Suprapubic skin (tissue), 4 donors: Measurements from ENCODE around the gene CDK5R1.

Experiments
- EP300 ChIP-seq: sonication (generic); formaldehyde crosslinking; IDR thresholded peaks from one replicate; pipeline ENCODE4 v1.6.1; 2017; ENCODE audit warnings: antibody characterized with exemption
- POLR2A ChIP-seq, 2 donors: fragments of 450-650 bp; IDR thresholded peaks; one replicate each; pipeline ENCODE4 v1.6.1; 2017; ENCODE audit warnings: antibody characterized with exemption in 2 of 2, mild to moderate bottlenecking in 2 of 2, moderate library complexity in 2 of 2
- POLR2AphosphoS5 ChIP-seq, 3 donors: sonication (generic); formaldehyde crosslinking; IDR thresholded peaks; one replicate each; pipeline ENCODE4 v1.6.1; 2017; ENCODE audit warnings: antibody characterized with exemption in 3 of 3
- TF ChIP-seq, protein P1 (sequence below), 2 donors: fragments of 200-600 bp in 1 of 2; fragments of 450-650 bp in 1 of 2; sonication (generic) in 1 of 2; IDR thresholded peaks; one replicate each; pipeline ENCODE4 v1.5.1; 2016 to 2019; ENCODE audit warnings: antibody characterized with exemption in 2 of 2, mild to moderate bottlenecking in 1 of 2, moderate library complexity in 1 of 2

DNA sequence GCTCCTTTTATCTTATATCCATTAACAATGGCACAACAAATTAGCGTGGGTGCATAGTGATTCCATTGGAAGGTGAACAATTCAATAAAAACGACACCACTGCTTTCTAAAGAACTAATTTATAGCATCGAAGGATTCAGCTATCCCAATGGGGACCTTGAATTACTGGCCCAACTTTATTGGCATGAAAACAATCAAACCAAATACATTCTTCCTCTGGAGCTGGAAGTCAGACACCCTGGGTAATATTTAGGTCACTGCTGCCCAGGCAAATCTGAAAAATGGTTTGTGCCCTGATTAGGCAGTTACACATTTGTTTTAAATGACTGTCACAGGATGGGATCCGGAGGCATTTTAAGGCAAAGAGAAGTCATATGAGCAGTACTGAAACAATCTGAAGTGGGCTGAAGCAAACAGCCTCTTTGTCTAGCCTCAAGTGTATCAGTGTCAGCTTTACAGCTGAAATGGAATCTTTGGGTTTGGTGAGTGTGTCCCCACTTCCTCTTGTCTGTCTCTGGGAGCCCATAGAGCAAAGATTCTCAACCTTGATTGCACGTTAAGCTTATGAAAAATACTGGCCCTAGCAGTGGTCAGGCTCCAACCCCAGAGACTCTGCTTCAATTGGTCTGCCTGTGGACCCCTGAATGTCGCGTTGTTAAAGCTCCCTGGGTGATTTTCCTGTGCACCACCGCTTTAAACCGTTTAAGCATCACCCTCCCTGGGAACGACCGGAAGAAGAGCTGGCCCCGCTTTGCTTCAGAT, 30.3 kb downstream of the CDK5R1 start:
- TF ChIP-seq, protein P1, sequence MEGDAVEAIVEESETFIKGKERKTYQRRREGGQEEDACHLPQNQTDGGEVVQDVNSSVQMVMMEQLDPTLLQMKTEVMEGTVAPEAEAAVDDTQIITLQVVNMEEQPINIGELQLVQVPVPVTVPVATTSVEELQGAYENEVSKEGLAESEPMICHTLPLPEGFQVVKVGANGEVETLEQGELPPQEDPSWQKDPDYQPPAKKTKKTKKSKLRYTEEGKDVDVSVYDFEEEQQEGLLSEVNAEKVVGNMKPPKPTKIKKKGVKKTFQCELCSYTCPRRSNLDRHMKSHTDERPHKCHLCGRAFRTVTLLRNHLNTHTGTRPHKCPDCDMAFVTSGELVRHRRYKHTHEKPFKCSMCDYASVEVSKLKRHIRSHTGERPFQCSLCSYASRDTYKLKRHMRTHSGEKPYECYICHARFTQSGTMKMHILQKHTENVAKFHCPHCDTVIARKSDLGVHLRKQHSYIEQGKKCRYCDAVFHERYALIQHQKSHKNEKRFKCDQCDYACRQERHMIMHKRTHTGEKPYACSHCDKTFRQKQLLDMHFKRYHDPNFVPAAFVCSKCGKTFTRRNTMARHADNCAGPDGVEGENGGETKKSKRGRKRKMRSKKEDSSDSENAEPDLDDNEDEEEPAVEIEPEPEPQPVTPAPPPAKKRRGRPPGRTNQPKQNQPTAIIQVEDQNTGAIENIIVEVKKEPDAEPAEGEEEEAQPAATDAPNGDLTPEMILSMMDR (IDR thresholded peaks at IDR 0.05), result no peak
- no peak for TF ChIP-seq POLR2AphosphoS5 (IDR thresholded peaks at IDR 0.05)
- no peak for TF ChIP-seq POLR2A (IDR thresholded peaks at IDR 0.05)
- TF ChIP-seq EP300, result no peak
